Pancreas (tissue), 10 donors: Measurements from ENCODE around the gene MEP1A. TPM values are rescaled to one million over a fixed set of nuclear protein-coding genes. Genes with fewer than 3 reads are reported as not detected.

ENCODE experiments used
- ATAC-seq, 4 donors: fragments of 200-7000 bp; cut with Tn5 transposase; one replicate each; pipeline versions ENCODE4 v1.8.0 to v1.9.1; 2020; ENCODE audit warnings: mild to moderate bottlenecking in 4 of 4, moderate library complexity in 4 of 4
- DNase-seq, 6 donors: peaks; one replicate each; pipeline ENCODE4 v3.0.0-alpha.2; 2020
- FAIRE-seq: peaks from 2 replicates; lab custom pipeline; 2012; peaks lifted over from hg19 to GRCh38; lab: Jason Lieb, UNC
- H3K27ac ChIP-seq, 4 donors: fragments of 200-600 bp; sonication (generic); 1 replicate in 3 of 4; 2 replicates in 1 of 4; pipeline versions ENCODE4 v1.5.0 to v1.8.0; 2020
- H3K27me3 ChIP-seq, 4 donors: fragments of 200-600 bp; one replicate each; pipeline ENCODE4 v1.8.0; 2021
- H3K36me3 ChIP-seq, 3 donors: fragments of 200-600 bp; sonication (generic) in 1 of 3; one replicate each; pipeline versions ENCODE4 v1.5.0 to v1.8.0; 2020 to 2021
- H3K4me1 ChIP-seq, 3 donors: fragments of 200-600 bp; one replicate each; pipeline ENCODE4 v1.8.0; 2021
- H3K4me3 ChIP-seq, 4 donors: fragments of 200-600 bp; sonication (generic) in 2 of 4; one replicate each; pipeline versions ENCODE4 v1.5.0 to v1.8.0; 2020 to 2021
- H3K9me3 ChIP-seq, 4 donors: fragments of 200-600 bp; one replicate each; pipeline ENCODE4 v1.8.0; 2021
- WGBS, 2 donors: extraction: QIAGEN DNeasy Blood & Tissue Kit; methylation state at CpG; one replicate each; pipeline ENCODE4 v1.1.7; 2013; 5-methylcytosine and 5-hydroxymethylcytosine counted together
- intact Hi-C, 3 donors: fragments of 100-400 bp; cut with DNase I; formaldehyde crosslinking; loops; one replicate each; pipeline versions ENCODE4 v1.11.1 to v1.14.2; 2022
- polyA plus RNA-seq, 2 donors: library from polyadenylated mRNA; stranded (reverse); fragments of 200-250 nt; gene quantifications; one replicate each; pipeline ENCODE4 v1.2.3, GENCODE V29; 2013
- total RNA-seq, 6 donors: library from RNA; stranded (reverse); fragmentation: NEBNext Ultra II Directional in 4 of 6; extraction: Animal tissue kit (Norgen Biotek cat#: 25700) in 4 of 6; gene quantifications; one replicate each; pipeline versions ENCODE4 v1.2.1 to v1.2.4, GENCODE V29; 2021 to 2023
- TF ChIP-seq, protein P1 (sequence below), 4 donors: fragments of 200-600 bp; sonication (generic) in 3 of 4; IDR thresholded peaks; one replicate each; pipeline versions ENCODE4 v1.5.0 to v1.8.0; 2021; ENCODE audit warnings: antibody characterized with exemption in 4 of 4
- donor health status: healthy with polysubstance abuse.
- donor health status: DM: no; HTN: no; CAD: no; lungs with moderate emphysema.
- donor health status: DM: no; HTN: no; CAD: no.
- donor health status: control.
- donor health status: control.
- donor health status: Bipolar disorder and iron deficiency.
- donor health status: DM: yes; HTN: yes; CAD: no.
- donor health status: DM: no; HTN: no; CAD: no.
- donor health status: DM: no; HTN: no; CAD: no.
- donor health status: DM: yes; HTN: yes; CAD: no.

The MEP1A gene
- total and polyA plus RNA-seq, 8 donors: 0.02 to 2.7 (median 0.35) TPM

DNA sequence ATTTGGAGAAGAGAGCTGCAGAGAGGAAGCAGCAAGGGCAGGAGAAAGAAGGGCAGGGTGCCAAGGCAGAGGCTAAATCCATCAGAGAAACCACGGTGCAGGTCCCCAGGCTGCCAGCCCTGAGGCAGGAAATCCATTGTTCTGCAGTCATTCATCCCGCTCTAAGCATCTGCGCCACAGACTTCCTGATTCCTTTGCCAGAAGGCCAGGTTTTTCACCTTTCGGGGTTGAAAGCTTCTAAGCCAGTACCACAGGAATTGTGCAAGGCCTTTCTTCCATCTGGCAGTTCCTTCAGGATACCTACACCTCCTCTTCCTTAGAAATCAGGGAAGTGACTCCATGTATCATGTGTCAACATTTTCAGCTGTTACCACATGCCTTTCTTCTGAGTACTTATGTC is 82.9 kb downstream of the MEP1A start:
- WGBS, 2 donors: 53 to 61% methylated on average over 4 of the region's 4 CpGs
- H3K27ac ChIP-seq: peak overlapping the region in 2 of 4 donors; percentile 22 to 24
- no peaks in the 10 kb centered on the region for H3K27me3 ChIP-seq
- no peak overlapping the region for H3K4me3 ChIP-seq
- DNase-seq (peak in 4 of 6 donors; percentile 30 to 59 (median 42)), ATAC-seq (peak; percentile 43 to 85 (median 82)), FAIRE-seq (no peak)
- no peaks in the 10 kb centered on the region for H3K9me3 ChIP-seq
- TF ChIP-seq, protein P1, sequence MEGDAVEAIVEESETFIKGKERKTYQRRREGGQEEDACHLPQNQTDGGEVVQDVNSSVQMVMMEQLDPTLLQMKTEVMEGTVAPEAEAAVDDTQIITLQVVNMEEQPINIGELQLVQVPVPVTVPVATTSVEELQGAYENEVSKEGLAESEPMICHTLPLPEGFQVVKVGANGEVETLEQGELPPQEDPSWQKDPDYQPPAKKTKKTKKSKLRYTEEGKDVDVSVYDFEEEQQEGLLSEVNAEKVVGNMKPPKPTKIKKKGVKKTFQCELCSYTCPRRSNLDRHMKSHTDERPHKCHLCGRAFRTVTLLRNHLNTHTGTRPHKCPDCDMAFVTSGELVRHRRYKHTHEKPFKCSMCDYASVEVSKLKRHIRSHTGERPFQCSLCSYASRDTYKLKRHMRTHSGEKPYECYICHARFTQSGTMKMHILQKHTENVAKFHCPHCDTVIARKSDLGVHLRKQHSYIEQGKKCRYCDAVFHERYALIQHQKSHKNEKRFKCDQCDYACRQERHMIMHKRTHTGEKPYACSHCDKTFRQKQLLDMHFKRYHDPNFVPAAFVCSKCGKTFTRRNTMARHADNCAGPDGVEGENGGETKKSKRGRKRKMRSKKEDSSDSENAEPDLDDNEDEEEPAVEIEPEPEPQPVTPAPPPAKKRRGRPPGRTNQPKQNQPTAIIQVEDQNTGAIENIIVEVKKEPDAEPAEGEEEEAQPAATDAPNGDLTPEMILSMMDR (IDR thresholded peaks at IDR 0.05): no peak
- no peaks in the 10 kb centered on the region for H3K36me3 ChIP-seq
- H3K4me1 ChIP-seq: peaks cover 0 to 4% (median 0%) of the 10 kb centered on the region in 3 donors
- intact Hi-C loops: no loop called here

DNA sequence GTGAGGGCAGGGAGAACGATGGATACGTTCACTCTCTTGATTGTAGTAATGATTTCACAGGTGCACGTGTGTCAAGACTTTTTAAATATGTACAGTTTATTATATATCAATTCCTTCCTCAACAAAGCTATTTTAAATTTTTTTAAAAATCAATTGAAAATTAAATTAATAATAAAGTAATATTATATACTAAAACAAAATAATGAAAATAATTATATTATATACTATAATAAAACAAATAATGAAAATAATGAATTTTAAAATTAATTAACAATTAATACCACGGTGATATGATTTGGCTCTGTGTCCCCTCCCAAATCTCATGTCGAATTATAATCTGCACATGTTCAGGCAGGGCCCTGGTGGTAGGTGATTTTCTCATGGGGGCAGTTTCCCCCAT is 85.8 kb downstream of the MEP1A start:
- no peak for FAIRE-seq
- Histone ChIP-seq H3K4me1 (peaks cover 0 to 4% (median 0%) of the 10 kb centered on the region in 3 donors), H3K36me3 (no peaks in the 10 kb centered on the region), H3K27ac (no peak overlapping the region), H3K4me3 (no peak overlapping the region), H3K27me3 (no peaks in the 10 kb centered on the region), H3K9me3 (no peaks in the 10 kb centered on the region)
- 88 to 89% methylated on average over 5 of the region's 5 CpGs for WGBS, 2 donors
- no peak for ATAC-seq
- TF ChIP-seq, protein P1 (IDR thresholded peaks at IDR 0.05): no peak
- no peak for DNase-seq
- intact Hi-C loops: no loop called here

DNA sequence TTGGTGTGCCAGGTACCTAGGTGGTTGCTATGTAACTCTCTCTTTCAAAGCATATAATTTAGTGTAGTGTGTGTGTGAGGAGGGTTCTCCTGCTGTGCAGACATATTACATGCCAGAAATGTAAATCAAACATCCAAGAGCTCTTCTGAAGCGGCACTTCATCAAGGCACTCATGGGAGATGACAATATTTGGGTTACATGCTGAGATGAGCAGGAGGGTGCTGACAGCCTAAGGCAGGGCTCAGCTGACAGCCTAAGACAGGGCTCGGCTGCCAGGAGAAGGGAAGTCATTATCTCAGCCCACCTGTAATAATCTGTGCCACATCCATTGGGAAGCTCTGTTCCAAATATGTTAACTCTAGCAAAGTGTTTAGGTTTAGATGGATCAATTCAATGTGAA is 89.5 kb downstream of the MEP1A start:
- intact Hi-C loops: no loop called here
- Histone ChIP-seq H3K27ac (no peak overlapping the region), H3K9me3 (no peaks in the 10 kb centered on the region), H3K27me3 (no peaks in the 10 kb centered on the region), H3K4me3 (no peak overlapping the region), H3K36me3 (no peaks in the 10 kb centered on the region), H3K4me1 (peaks cover 0 to 4% (median 0%) of the 10 kb centered on the region in 3 donors)
- WGBS, 2 donors: 83 to 85% methylated on average over 2 of the region's 2 CpGs
- TF ChIP-seq, protein P1 (IDR thresholded peaks at IDR 0.05): no peak
- no peak for FAIRE-seq
- no peak for DNase-seq
- ATAC-seq: no peak

DNA sequence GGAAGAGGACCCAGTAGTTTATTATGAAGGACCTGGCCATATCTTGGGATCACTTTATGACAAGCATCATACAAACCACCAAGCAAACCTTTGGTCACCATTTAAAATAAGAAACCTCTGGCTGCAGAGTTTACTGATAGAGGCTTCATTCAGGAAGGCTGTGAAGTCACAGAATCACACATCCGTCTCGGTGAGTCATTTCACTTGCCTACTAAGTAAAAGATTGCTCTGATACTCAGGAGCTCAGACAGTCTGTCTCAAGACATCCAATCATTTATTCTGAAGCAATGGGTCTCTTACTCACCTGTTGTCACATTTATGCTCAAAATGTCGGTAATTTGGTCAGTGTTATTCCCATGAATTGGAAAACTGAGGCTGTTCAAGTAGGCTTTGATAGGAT is 94.8 kb downstream of the MEP1A start:
- H3K9me3 ChIP-seq: no peaks in the 10 kb centered on the region
- no peak for ATAC-seq
- no peaks in the 10 kb centered on the region for H3K4me1 ChIP-seq
- no peak overlapping the region for H3K4me3 ChIP-seq
- FAIRE-seq: no peak
- DNase-seq: no peak
- WGBS, 2 donors: 62 to 79% methylated on average over 3 of the region's 3 CpGs
- TF ChIP-seq, protein P1 (IDR thresholded peaks at IDR 0.05): no peak
- H3K36me3 ChIP-seq: no peaks in the 10 kb centered on the region
- H3K27me3 ChIP-seq: peaks cover 0 to 4% (median 0%) of the 10 kb centered on the region in 4 donors
- intact Hi-C loops: no loop called here
- no peak overlapping the region for H3K27ac ChIP-seq

DNA sequence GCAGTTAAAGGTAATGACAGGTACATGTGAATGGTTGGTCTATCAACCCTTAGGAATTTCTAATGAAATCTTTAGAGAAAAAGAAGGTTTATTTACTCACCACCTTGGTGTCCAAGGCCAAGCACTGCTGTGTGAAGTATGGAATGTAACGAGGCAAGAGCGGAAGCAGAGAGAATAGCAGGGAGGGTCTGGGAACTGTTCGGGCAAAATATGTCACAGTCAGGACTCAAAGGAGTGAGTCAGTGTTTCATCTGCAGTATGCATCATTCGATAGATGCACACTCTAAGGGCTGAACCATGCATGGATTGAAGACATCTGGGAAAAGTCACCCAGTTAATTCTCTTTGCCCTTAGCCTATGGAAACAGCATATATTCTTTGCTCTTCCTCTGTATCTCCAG is 95.4 kb downstream of the MEP1A start:
- DNase-seq: no peak
- intact Hi-C loops: no loop called here
- WGBS, 2 donors: 84 to 88% methylated on average over 4 of the region's 4 CpGs
- TF ChIP-seq, protein P1 (IDR thresholded peaks at IDR 0.05): no peak
- Histone ChIP-seq H3K27ac (no peak overlapping the region), H3K36me3 (no peaks in the 10 kb centered on the region), H3K9me3 (no peaks in the 10 kb centered on the region), H3K27me3 (peaks cover 0 to 4% (median 0%) of the 10 kb centered on the region in 4 donors), H3K4me1 (no peaks in the 10 kb centered on the region), H3K4me3 (no peak overlapping the region)
- no peak for FAIRE-seq
- ATAC-seq: no peak

Other genes starting within 250 kb of the MEP1A start
- gene CYP39A1, start 140.6 kb upstream of the MEP1A start, total RNA-seq: 1 to 10 TPM; 1.3 to 7.8 (median 3.4) TPM
- gene CYP39A1, start 140.6 kb upstream of the MEP1A start, polyA plus RNA-seq: 1 to 10 TPM; 3.0 to 7.3 TPM
- gene SLC25A27, start 140.4 kb upstream of the MEP1A start, total RNA-seq: 10 to 100 TPM in 3 of 6 donors, 1 to 10 TPM in 3; 3.3 to 15.4 (median 8.9) TPM
- gene SLC25A27, start 140.4 kb upstream of the MEP1A start, polyA plus RNA-seq: 10 to 100 TPM; 39.0 to 63.2 TPM
- under 1 TPM; 0.06 to 0.79 (median 0.29) TPM for gene TDRD6, start 105.5 kb upstream of the MEP1A start, total RNA-seq
- gene TDRD6, start 105.5 kb upstream of the MEP1A start, polyA plus RNA-seq: 1 to 10 TPM in 1 of 2 donors, under 1 TPM in 1; 0.42 to 1.2 TPM
- 1 to 10 TPM in 2 of 6 donors, under 1 TPM in 2, not detected in 2; 0.09 to 8.1 (median 1.3) TPM for gene PLA2G7, start 58.0 kb upstream of the MEP1A start, total RNA-seq
- under 1 TPM; 0.16 to 0.19 TPM for gene PLA2G7, start 58.0 kb upstream of the MEP1A start, polyA plus RNA-seq
- gene ANKRD66, start 46.5 kb upstream of the MEP1A start, total RNA-seq: not detected
- gene ANKRD66, start 46.5 kb upstream of the MEP1A start, polyA plus RNA-seq: not detected
- gene ADGRF5, start 128.5 kb downstream of the MEP1A start, total RNA-seq: 1 to 10 TPM; 2.2 to 6.6 (median 4.0) TPM
- 1 to 10 TPM; 2.6 to 7.6 TPM for gene ADGRF5, start 128.5 kb downstream of the MEP1A start, polyA plus RNA-seq
- gene ADGRF1, start 248.9 kb downstream of the MEP1A start, total RNA-seq: 1 to 10 TPM in 2 of 6 donors, under 1 TPM in 4; 0.23 to 1.7 (median 0.48) TPM
- gene ADGRF1, start 248.9 kb downstream of the MEP1A start, polyA plus RNA-seq: under 1 TPM; 0.08 to 0.56 TPM